Epidermal melanocyte (primary cell): ENCODE measurements around the gene DBH.

Experiments used
- DNase-seq: peaks from one replicate; pipeline ENCODE4 v3.0.0; 2011; ENCODE audit warnings: low spot score; ENCODE audit not compliant: insufficient read length

DBH gene

GRCh38 chr9:133604214-133604613 is 31.9 kb upstream of the DBH start:
- DNase-seq: no peak

DNA sequence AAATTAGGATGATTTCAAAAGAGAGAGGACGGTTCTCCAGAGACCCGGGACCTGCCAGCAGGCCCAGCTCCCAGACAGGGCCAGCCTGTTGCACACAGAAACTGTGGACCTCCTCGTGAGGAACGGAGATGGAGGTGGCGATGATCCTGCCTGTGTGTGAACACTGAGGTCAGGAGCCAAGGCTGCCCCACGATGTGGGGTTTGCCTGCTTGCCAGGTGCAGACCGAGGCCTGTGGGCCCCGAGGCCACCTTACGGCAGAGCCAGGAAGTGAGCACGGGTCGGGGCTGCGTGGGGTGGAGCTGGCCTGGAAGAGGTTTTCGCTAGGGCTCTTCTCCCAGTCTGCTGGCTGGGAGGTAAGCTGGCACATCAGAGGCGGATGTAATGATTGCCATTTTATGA is 31.3 kb upstream of the DBH start:
- no peak for DNase-seq

GRCh38 chr9:133605446-133605845 is 30.7 kb upstream of the DBH start:
- no peak for DNase-seq

GRCh38 chr9:133605856-133606707 is 30.1 kb upstream of the DBH start:
- no peak for DNase-seq

GRCh38 chr9:133606708-133607025 is 29.5 kb upstream of the DBH start:
- no peak for DNase-seq

DNA sequence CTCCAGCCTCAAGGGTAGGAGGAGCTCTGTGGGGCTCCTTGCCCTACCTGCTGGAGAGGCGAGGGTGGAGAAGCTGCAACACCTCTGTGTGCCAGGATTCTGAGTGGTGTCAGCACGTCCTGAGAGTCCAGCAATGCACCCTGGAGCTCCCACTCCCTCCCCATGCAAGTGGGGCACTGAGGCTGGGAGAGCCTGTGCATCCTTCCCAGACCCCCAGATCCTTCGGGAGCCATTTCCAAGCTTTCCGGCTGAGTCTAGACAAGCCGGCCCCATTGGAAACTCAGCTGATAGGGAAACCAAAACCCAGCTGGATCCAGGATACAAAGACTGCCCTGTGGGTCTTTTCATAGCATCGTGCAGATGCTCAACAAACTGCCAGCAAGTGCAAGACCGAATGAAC is 28.8 kb upstream of the DBH start:
- DNase-seq: no peak

DNA sequence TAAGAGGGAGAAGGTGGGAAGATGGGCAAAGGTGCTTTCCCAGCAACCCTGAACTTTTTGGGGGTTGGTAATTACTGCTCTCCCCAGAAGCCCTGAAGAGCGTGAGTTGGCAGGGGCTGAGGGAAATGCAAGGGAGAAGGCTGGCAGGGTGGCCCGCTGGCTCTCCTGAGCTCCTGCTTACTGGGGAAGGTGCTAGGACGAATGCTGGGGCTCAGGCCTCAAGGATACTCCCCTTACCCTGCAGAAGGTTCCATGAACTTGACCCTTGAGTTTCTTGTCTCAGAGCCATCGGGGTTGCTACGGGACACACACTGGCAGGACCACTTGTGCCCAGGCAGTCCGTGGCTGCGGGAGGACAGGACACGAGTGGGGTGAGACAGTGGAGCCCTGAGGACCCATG is 28.2 kb upstream of the DBH start:
- DNase-seq: no peak

GRCh38 chr9:133608382-133608781 is 27.8 kb upstream of the DBH start:
- DNase-seq: no peak

GRCh38 chr9:133608889-133609288 is 27.3 kb upstream of the DBH start:
- DNase-seq: no peak

DNA sequence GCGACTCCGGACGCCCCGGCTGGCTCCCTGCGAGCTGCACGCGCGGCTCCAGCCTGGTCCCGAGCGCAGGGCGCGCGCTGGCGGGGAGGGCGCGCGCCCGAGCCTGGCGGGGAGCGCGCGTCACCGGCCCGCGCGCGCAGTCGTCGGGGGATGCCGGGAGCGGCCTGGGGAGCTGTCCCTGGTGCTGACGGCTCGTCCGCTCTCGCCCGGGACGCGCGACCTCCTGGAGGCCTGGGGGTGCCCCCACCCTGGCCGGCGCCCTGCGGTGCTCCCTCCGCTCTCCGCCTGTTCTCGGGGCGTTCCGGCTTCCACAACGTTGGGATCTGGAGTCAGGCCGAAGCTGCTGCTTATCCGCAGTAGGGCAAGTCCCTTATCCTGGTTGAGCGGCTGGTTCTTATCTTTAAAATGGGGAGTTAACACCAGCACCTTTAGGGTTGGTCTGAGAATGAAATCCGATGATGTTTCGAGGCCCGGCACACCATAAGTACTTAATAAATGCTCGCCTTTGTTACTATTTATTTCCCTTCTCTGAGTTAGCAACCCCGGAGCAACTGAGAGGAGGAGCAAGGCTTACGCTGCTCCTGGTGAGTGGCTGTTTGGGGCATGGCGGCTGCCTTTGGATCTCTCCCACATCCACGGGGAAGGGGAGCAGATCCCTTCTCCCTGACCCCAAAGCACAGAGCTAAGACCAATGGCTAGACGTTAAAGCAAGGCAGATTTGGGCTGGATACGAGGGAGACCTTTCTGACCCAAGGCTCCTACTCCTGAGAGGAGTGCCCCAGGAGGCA is 26.7 kb upstream of the DBH start, which contains the start of gene FAM163B:
FAM163B (minus strand) TSS at position 79 of the 788 bp plus-strand sequence. CDS start 29,166 bp downstream, outside the sequence.
- DNase-seq: no peak

DNA sequence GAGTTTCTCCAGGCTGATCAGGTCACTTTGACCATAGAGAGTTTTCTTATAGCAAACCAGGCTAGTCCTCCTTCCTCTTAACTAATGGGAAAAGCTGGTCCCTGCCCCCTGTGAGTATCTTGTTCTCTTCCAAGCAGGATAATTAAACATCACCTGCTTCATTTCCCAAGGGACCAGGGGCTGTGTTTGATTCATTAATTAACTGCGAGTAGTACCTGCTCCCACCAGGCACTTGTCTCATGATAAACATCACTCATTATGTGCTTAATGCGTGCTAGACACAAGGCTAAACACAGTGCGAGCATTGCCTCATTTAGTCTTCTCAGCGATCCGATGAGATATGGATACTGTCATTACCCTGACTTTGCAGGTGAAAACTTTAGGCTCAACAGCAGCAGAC is 25.3 kb upstream of the DBH start:
- DNase-seq: no peak

DNA sequence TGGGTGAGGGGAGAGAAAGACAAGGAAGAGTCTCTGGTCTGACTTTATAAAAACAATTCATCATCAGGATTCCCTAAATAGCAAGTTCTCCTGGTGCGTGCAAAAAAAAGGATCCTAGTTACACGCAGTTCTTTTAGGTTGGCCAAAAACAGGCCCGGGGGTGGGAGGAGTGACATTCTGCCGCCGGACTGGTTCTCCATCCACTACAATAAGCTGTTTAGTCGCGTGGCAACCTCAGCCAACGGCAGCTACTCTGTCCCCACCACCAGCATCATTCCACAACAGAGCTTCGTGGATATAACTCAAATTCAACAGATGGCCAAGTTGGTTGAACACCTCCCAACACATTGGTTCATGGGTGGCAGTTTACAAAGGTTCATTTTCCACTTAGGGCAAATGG is 24.1 kb upstream of the DBH start:
- DNase-seq: no peak

DNA sequence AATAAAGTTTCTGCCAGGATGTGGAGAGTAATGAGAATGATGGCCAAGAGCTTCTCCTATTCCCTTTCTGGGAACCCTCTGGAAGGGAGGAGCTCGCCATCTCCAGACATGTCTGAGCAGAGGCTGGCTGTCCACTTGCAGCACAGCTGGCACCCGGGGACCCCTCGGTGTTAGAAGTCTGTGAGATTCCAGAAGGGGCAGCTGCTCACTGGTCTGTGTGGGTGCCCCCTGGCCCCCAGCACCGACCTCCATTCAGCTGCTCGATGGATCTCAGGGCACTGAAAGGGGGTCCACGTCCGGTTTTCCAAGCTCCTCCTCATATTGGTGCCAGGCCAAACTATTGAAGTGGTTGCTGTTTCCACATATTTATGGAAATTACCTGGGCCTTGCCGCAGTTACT is 23.3 kb upstream of the DBH start:
- no peak for DNase-seq

GRCh38 chr9:133613432-133613831 is 22.7 kb upstream of the DBH start:
- no peak for DNase-seq

DNA sequence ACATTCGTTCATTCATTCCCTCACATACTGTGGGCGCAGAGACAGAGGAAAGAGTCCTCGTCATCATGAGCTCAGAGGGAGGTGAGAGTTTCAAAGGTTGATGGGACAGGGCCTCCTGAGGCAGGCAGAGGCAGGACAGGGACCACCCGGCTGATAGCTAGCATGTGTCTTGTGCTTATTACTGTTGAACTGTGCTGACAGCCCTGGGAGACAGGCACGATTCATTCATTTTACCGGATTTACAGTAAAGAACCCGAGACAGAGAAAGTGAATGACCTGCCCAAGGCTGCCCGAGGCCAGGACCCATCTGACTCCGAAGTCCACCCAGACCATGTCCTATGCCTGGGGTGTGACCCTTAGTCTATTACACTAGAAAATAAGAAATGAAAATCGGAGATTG is 22.1 kb upstream of the DBH start:
- DNase-seq: no peak

DNA sequence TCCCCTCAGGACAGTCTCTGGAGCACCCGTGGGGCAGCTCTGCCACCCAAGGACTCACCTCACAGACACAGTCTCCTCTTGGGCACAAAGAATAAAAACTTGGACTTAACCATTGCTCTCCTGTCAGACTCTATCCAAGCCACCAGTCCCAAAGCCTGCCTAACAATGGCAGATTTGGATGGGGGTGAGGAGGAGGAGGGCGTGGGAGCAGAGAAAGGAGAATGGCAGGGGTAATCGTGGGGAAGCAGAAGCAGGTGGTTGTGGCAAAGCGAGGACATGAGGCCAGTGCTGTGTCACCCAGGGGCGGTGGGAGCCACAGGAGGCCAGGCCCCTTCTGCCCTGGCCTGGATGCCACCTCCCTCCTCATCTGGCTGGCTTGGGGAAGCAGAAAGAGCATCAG is 21.5 kb upstream of the DBH start:
- no peak for DNase-seq

- DNase-seq: no peak
Observed at GRCh38 chr9:133615186-133615585, 21.0 kb upstream of the DBH start.

- no peak for DNase-seq
Observed at GRCh38 chr9:133615606-133616188, 20.5 kb upstream of the DBH start.

GRCh38 chr9:133616643-133617405 is 19.3 kb upstream of the DBH start:
- no peak for DNase-seq

GRCh38 chr9:133618726-133619125 is 17.4 kb upstream of the DBH start:
- DNase-seq: no peak

DNA sequence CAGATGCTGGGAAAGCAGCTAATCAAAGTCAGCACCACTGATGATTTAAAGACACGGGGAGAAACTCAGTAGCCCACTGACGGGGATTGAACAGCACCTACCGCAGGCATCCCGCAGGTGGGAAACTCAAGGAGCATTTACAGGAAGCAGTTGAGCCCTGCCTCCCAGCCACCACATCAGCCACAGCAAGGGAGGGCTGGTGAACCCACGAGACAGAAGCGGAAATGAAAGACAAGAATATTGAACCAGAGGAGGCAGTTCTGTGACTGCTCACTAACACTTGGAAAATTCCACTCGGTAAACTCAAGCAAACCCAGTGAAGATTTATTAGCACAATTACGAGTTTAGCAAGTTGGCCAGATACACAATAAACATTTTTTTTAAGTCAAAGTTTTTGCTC is 16.4 kb upstream of the DBH start:
- no peak for DNase-seq
